Smooth muscle cell of the brain vasculature (primary cell): ENCODE data around the gene FAM43A.

Experiments used
- DNase-seq: peaks from one replicate; pipeline ENCODE4 v3.0.0-alpha.2; 2012; ENCODE audit warnings: low read depth, low spot score

Gene FAM43A

DNA sequence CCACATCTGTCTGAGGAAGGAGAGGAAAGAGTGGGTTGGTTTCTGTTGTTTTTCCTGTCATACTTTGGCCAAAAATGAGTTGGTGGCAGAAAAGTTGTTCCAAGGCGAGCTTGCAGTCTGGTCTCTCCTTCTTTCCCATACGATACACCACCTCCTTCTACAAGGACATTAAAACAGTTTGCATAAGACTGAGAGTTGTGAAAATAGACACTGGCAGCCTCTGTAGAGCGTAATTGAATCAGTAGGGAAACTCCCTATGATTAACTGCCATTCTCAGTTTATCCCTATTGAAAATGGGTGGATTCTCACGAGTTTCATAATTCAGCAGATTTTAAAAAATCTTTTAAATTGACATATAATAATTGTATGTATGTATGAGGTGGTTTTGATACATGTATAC is 10.0 kb upstream of the FAM43A start:
- DNase-seq: no peak

DNA sequence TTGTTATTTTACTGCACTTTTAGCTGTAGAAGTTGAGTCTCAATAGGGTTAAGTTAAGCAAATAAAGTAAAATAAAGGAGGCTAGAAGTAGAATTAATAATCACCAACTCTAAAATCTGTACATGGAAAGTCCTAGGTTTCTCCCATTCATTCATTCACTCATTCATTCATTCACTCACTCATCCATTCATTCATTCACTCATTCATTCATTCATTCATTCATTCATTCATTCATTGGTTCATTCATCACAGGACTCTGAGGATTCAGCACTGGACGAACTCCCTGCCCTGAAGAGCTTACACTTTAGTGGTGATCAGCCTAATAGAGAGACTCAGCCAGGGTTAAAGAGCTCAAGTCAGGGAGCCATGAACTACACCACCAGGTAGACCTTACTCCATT is 9.2 kb upstream of the FAM43A start:
- DNase-seq: no peak

DNA sequence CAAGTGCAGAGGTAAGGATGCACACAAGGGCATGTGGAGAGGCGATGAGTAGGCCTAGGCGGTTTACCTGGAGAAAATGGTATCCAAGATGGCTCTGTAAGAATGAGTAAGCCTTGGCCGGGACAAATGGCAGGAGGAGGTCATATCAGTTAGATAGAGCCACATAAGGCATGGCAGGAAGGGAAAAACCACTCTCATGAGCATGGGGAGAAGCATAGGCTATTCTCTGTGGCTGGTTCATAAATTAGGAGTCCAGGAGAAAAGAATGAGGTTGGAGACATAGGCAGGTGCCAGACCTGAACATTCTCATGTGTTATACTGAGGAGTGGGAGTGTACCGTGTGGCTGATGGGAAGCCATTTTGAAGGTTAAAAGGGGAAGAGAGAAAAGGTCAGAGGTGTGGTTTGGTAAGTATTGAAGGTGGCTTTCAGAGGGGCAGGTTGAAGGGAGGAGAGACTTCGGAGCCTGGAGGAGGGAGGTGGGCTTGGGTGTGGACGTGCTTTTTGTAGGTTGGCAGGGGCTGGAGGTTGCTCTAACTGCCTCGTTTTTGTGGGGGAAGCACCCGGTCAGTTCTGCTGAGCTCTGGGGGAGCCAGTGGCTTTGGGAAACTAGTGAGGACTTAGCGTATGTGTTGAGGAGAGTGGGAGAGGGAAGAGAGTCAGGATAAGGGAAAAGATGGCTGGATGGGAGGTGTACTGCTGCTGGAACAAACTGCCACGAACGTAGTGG is 4.6 kb upstream of the FAM43A start:
- no peak for DNase-seq

DNA sequence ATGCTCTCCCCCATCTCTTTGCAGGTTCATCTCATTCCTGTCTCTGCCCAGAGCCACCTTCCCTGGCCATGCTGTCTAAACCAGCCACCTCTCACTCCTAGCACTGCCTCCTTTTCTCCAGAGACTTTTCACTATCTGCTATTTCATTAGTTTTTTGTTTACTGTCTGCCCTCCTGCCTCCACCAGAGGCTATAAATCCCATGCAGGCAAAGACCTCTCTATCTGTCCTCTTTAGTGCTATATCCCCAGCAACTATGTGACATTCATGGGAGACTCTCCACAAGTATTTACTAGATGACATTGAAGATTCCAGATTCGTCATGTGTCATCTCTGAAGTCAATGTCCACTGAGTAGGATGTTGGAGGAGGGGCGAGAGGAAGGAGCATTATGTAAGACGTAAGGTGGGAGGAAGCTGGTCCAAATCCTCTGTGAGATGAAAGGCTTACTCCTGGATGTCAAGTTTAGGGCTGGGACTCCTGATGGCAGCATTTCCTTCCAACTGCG is 3.4 kb upstream of the FAM43A start:
- no peak for DNase-seq

DNA sequence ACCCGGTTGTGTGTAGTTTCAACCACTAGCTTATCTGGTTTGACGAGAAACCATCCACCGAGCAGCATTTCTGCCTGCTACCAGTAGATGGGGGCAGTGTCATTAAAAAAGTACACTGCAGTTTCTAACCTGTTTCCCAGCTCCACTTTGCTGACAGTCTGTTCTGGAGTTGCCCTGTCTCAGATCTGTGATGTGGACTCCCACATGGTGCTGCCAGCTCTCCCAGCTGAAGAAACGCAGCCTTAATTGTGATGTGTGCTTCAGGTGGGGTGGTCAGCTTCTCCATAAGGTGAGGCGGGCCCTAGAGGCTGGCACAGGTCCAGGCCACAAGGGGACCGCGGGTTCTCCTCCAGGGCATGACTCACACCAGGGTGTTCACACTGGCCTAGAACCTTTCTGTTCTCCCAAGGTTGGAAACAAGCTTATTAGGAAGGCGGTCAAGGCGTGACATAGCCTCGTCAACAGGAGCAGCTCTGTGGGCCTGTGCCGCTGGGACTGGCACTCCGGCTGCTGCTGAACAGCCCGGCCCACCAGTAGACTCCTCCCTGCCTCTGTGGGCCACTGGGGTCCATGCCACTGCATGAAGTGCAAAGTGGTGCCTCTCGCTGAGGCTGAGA is 2.9 kb upstream of the FAM43A start:
- DNase-seq: peak; percentile 60

DNA sequence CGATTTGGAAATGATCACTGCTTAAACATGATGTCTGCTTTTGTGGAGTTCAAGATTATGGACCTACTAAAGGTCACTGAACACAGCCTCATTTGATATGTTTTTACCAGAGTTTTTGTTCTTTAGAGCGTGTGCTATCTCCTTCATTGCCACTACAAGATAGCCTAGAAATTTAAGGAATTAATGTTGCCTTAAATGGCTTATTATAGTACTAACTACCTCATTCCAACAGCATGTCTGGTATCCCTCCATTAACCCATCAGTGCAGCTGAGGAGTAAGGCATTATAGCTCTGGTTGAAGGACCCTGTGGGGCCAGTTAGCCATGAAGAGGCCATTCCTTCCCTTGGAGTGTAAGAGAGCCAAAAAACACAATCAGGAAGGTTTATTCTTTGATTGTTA is 2.3 kb upstream of the FAM43A start:
- DNase-seq: no peak

DNA sequence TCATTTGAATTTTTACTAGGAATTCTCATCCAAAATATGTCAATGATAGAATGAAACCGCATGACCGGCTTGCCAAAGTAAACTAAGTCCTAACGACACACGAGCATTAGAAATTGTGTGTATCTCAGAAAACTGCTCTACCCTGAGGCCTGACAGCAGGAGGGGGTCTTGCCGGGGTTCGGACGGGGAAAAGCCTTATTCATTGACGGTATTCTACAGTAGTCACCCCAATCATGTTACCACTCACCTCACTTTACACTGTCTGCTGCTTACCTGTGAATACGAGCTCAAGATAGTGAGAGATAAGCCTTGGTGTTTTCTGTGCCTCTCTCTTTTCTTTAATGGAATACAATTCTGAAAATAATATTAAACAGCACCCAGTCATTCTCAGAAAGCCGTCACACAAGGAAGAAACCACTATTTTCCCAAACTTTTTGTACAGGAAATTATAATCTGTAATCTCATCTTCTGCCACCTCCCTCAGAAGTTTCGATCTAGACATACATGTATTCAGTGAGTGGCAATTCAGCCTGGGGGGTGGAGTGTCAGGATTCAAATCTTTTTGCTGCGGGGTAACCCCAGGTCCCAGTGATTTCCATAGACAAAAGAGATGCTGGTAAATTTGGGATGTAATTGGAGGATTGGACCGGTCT is 492 bp upstream of the FAM43A start:
- DNase-seq: no peak

DNA sequence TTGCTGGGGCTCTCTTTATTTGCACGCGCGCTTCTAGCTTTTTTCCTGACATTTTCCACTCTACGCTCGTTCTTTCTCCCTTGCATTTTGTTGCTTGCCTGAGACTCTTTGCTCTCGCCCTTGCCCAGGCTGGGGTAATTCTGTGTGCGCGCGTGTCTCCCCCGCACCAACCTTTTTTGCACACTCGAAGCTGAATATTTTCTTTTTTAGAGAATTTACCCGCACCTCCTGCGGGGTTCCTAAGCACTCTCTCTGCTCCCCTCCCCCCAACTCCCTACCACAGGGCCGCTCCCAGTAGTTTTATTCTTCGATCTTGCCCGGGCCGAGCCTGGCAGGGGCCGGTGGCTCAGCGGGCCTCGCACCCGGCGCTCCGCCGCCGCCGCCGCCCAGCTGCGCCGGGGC is 732 bp downstream of the FAM43A start:
- no peak for DNase-seq

DNA sequence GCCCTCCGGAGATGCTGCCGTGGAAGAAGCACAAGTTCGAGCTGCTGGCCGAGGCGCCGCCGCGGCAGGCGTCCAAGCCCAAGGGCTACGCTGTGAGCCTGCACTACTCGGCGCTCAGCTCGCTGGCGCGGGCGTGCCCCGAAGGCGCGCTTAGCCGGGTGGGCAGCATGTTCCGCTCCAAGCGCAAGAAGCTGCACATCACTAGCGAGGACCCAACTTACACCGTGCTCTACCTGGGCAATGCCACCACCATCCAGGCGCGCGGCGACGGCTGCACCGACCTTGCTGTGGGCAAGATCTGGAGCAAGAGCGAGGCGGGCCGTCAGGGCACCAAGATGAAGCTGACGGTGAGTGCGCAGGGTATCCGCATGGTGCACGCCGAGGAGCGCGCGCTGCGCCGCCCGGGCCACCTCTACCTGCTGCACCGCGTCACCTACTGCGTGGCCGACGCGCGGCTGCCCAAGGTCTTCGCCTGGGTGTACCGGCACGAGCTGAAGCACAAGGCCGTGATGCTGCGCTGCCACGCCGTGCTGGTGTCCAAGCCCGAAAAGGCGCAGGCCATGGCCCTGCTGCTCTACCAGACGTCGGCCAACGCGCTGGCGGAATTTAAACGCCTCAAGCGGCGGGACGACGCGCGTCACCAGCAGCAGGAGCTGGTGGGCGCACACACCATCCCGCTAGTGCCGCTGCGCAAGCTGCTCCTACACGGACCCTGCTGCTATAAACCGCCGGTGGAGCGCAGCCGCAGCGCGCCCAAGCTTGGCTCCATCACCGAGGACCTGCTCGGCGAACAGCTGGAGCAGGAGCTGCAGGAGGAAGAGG is 1.3 kb downstream of the FAM43A start:
- DNase-seq: no peak

DNA sequence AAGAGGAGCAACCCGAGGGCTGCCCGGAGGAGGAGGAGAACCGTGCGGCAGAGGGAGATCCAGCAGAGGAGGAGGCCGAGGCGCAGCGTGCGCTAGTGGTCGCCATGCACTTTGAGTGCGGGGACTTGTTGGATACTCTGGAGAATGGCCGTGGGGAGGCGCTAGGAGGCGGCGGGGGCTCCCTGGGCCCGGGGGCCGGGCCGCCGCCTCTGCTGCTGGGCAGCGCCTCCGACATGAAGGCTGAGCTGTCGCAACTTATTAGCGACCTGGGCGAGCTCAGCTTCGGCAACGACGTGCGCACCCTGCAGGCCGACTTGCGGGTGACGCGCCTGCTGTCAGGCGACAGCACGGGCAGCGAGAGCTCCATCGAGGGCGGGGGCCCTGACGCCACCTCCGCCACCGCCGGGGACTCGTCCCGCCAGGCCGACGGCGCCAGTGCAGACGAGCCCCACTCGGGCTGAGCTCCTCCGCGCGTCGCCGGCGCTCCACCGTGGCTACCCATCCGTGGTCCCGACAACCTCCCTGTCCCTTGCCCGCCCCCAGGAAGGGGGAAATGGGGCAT is 2.0 kb downstream of the FAM43A start:
- DNase-seq: no peak

DNA sequence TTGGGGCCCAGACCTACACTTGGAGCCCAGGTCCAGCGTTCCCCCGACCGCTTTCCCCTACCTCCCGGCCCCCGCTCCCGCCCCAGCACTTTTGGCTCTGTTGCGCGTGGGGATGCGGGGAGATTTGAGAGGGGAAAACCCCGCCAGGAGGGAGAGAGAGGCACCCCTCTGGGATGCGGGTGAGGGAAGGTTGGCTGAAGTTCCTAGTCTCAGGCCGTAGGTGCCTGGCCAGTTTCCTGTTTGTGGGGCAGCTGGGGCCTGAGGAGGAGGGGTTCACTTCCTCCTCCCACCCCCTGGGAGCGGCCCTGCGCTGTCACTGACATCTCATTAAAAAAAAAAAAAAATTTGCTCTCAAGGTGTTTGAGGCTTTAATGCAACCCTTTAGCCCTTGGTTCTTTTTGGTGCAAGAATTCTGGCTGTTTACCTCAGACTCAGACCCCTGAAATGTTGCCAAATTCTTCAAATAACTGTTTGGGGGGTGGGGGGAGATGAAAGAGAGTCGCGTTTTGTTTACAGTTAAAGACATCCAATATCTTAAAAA is 2.6 kb downstream of the FAM43A start:
- DNase-seq: no peak

DNA sequence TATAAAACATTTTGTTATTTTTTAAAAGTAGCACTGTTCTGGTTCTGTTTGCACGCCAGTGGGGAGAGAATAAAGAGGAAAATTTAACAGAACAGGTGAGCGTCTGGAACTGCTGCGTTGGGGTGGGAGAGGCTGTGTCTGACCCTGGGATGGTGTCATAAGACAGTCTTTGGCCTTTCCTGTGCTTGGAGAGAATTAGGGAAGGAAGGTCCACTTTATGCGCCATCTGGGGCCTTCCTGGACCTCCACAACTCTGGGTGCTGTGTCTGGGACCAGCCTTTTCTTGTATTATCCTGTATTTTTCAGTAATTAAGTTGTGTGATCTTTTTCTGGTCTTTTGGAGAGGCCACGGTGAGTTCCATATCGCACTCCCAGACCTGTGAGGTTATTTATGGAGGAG is 3.3 kb downstream of the FAM43A start:
- no peak for DNase-seq

DNA sequence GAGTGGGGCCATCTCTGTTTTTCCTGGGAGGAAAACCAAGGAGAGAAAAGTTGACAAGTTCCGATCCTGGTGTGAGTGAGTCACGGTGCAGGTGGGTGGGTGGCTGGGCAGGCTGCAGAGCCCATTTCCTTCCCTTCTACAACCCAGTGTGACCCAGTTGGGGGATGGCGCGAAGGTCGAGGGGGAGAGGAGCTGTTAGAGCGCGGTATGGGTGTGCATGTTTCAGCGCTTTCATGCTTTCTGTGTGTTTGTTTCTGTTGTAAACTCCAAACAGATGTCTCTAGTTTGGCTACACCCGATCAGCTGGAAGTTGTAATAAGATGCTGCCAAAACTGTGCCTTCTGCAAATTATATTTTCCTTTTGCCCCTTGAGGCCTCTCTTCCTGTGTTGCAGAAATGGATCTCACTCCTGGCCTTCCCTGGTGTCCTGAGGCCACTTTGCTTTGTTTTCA is 3.8 kb downstream of the FAM43A start:
- DNase-seq: peak; percentile 94

DNA sequence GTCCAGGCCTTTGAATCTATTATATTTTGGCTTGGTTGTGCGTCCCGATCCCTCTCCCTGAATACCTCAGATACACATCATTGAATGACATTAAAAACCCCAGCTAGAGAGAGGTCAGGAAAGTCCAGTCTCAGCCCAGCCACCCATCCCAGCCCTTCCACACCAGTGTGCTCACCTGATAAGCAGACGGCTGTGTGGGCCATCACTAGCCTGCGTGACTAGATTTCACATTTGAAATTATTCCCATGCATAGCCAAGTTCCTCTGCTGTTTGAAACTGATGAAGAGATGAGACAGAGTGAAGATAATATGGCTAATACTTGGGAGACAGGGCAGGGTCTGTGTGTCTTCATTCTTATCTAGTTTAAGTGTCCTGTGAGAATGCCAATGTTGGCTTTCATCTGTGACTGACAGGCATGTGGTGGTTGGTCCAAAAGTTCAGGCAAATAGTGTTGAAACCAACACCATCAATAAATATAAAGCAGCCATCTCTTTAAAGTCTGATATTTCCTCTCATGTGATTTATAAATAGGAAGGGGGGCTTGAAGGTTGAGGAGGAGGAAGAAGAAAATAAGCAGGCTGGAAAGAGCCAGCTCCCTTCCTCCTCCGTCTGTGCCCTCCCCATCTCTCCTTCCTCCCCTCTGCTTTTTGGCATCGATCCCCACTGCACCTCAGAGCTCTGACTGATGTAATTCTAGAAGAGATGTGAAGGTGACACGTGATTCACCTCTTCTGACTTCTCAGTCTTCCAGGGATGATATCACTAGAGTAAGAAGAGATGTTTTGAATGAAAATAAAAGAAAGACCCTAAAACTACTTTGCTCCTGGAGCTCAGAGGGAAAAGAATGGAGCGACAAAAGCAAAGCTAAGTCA is 5.1 kb downstream of the FAM43A start:
- no peak for DNase-seq

DNA sequence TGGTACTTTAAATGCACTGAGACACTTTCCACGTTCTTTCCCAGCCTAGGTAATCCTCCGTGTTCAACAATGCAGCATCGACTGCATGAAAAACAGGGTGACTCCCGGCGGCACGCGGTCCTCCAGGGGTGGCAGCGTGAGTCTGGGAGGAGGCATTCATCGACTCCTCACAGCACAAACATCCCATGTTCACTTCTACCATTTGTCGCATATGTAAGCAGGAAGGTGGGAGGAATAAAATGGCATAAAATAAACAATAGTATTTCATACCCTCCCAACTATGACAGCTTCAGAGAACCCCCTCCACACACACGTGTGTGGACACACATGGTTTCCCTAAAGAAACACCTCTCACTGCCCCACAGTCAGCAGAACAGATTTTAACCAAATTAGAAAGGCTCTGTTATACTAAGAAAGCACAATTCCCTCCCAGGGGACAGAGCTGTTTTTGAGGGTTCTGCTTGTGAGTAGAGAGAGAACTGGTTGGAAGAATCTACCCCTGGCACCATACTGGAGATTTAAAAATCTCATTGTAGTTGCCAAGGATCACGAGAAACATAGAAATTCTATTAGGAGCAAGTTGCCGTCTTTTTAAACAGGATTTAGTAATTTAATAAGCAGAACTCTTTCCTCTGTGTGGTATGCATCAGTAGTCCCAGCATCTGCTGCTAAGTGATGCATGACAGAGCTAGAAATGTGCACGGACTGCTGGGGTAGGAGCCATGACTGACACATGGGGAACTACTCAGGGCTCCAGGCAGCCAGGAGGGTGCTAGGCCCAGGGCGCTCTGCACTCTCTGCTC is 6.0 kb downstream of the FAM43A start:
- DNase-seq: no peak

DNA sequence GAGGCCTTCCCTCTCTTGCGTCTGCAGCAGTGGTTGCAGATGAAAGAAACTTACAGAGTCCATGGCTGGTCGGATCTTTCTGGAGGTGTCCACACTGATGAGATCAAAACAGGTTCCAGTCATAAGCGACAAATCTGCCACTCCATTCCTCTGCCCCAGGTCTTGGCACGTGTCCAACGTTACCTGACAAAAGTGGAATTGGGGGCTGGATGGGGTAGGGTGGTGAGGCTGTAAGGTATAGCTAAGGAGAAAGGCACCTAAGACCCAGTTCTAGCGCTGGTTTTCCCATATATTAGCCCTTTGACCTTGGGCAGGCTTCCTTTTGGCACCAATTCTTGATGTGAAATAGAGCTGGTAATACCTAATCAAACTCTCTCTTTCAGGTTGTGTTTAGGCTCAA is 11.0 kb downstream of the FAM43A start:
- no peak for DNase-seq

DNA sequence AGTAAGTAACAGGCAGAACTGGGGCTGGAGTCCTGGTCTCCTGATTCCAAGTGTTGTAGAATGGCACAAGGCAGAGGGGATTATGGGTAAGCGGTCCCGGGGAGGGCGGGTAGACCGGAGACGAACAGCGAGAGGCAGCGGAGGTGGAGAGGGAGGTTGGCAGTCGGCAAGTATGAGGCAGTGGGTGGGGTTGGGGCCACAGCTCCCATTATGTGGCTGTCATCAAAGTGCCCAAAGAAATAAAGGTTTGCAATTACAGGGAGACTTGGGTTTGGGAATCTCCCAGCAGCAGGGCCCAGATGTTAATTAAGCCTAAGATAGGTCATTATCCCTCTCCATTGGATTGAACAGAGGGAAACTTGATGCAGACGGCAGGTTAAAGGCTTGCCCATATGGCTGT is 16.9 kb downstream of the FAM43A start:
- no peak for DNase-seq

DNA sequence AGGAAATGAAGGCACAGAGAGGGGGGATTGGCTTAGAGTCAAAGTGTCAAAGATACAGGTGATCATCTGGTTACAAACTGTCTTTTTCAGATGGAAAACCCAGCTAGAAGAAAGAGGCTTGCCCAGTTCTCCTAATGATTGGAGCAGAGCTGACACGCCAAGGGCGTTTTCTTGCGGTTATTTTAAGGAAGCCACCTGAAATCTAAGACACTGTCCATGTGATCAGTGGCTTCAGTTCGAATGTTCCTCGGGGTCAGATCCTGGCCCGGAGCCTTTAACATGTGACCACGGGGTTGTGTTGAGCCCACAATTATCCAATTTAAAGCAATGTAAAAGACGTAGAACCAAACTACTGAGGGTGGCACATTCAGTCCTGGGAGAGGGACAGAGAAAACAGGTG is 19.5 kb downstream of the FAM43A start:
- no peak for DNase-seq

DNA sequence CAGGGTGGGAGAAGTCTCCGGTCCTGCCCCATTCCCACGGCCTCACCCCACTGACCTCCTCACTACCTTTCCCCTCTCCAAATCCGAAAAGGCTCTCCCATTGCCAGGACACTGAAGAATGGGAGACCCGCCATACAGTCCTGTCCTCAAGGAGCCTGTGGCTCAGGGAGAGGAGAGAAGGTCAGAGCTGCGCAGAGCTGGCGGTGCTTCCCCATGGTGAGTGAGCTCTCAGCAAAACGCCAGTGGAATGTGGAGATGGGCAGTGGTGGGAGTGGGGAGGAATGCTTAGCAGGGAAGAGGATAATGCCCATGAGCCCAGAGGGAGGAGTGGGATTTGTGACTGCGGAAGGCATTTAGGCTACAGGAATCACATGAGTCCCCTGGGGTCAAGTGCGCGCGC is 20.1 kb downstream of the FAM43A start:
- no peak for DNase-seq

DNA sequence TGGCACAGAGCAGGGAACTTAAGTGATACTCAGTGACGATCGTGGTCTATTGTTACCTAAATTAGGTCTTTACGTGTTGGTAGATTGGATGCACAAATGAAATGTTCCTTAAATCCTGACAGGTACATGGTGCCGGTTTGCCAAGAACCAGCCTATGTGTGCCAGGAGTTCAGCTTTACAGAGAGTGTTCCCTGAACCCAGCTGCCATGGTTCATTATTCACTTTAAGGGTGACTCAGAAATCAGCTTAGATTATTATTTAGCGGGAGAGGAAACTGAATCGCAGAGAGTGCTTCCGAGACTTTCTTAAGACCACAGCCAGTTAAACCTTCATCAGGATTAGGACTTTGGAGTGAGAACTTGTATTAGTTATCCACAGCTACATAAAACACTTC is 21.5 kb downstream of the FAM43A start:
- DNase-seq: no peak
